ENCODE measurements around the gene TPD52L2.
"Not testable (repeated sequence)": the region's sequence is repeated elsewhere in the genome, so short reads cannot be mapped to it uniquely, and the experiment has no call there.

TPD52L2 gene

GRCh38 chr20:63895952-63896263, 30.8 kb downstream of the TPD52L2 start:
- DNase-seq (ENCODE audit: low read depth in 2 of 2): no peak

GRCh38 chr20:63896264-63897105, 31.4 kb downstream of the TPD52L2 start:
- DNase-seq (ENCODE audit: low read depth in 2 of 2): no peak

- DNase-seq (ENCODE audit: low read depth in 2 of 2): no peak
These were observed 33.0 kb downstream of the TPD52L2 start for GRCh38 chr20:63897978-63898561.

- DNase-seq (ENCODE audit: low read depth in 2 of 2): no peak
These were observed 34.0 kb downstream of the TPD52L2 start for GRCh38 chr20:63898882-63899558.

- DNase-seq (ENCODE audit: low read depth in 2 of 2): no peak
These were observed 35.3 kb downstream of the TPD52L2 start for GRCh38 chr20:63900413-63900812.

GRCh38 chr20:63903796-63904561, 38.9 kb downstream of the TPD52L2 start:
- DNase-seq (ENCODE audit: low read depth in 2 of 2): no peak

GRCh38 chr20:63908008-63908682, 43.1 kb downstream of the TPD52L2 start:
- no peak for DNase-seq (ENCODE audit: low read depth in 2 of 2)

- no peak for DNase-seq (ENCODE audit: low read depth in 2 of 2)
These were observed 46.1 kb downstream of the TPD52L2 start for GRCh38 chr20:63911176-63911575.

- no peak for DNase-seq (ENCODE audit: low read depth in 2 of 2)
These were observed 48.7 kb downstream of the TPD52L2 start for GRCh38 chr20:63913768-63914167.

- no peak for DNase-seq (ENCODE audit: low read depth in 2 of 2)
These were observed 50.4 kb downstream of the TPD52L2 start for GRCh38 chr20:63915471-63915870.

- not testable (repeated sequence) for DNase-seq (ENCODE audit: low read depth in 2 of 2)
These were observed 51.4 kb downstream of the TPD52L2 start for GRCh38 chr20:63916371-63916939.

GRCh38 chr20:63917811-63918210, 52.7 kb downstream of the TPD52L2 start:
- no peak for DNase-seq (ENCODE audit: low read depth in 2 of 2)

GRCh38 chr20:63919130-63919529, 54.1 kb downstream of the TPD52L2 start:
- no peak for DNase-seq (ENCODE audit: low read depth in 2 of 2)

GRCh38 chr20:63920226-63920625, 55.2 kb downstream of the TPD52L2 start:
- DNase-seq (ENCODE audit: low read depth in 2 of 2): no peak

GRCh38 chr20:63923651-63924050, 58.6 kb downstream of the TPD52L2 start:
- DNase-seq (ENCODE audit: low read depth in 2 of 2): no peak

- DNase-seq (ENCODE audit: low read depth in 2 of 2): no peak
These were observed 59.2 kb downstream of the TPD52L2 start for GRCh38 chr20:63924241-63924640.

- no peak for DNase-seq (ENCODE audit: low read depth in 2 of 2)
These were observed 61.2 kb downstream of the TPD52L2 start for GRCh38 chr20:63926298-63926697.

- no peak for DNase-seq (ENCODE audit: low read depth in 2 of 2)
These were observed 64.0 kb downstream of the TPD52L2 start for GRCh38 chr20:63929071-63929470.

GRCh38 chr20:63929473-63929883, 64.4 kb downstream of the TPD52L2 start:
- not testable (repeated sequence) for DNase-seq (ENCODE audit: low read depth in 2 of 2)

GRCh38 chr20:63930971-63931553, 66.0 kb downstream of the TPD52L2 start:
- no peak for DNase-seq (ENCODE audit: low read depth in 2 of 2)

GRCh38 chr20:63931735-63932134, 66.7 kb downstream of the TPD52L2 start:
- DNase-seq (ENCODE audit: low read depth in 2 of 2): no peak

All from stimulated activated CD8-positive, alpha-beta memory T cell treated with anti-CD3 and anti-CD28 coated beads, Interleukin-2, amount 100 ng/mL, for 48 hours (primary cell).